Sigmoid colon (tissue), 3 donors: ENCODE measurements around the gene ALDH3B2.

ENCODE experiments used
- CTCF ChIP-seq, 4 experiments: fragments of 450-650 bp in 3 of 4; fragments of 200-600 bp in 1 of 4; IDR thresholded peaks; one replicate each; pipeline ENCODE4 v1.5.1; 2016 to 2019; ENCODE audit warnings: antibody characterized with exemption in 4 of 4, mild to moderate bottlenecking in 3 of 4, moderate library complexity in 2 of 4
- POLR2A ChIP-seq, 2 donors: fragments of 450-650 bp; IDR thresholded peaks; one replicate each; pipeline ENCODE4 v1.6.1; 2016; ENCODE audit warnings: antibody characterized with exemption in 2 of 2, mild to moderate bottlenecking in 2 of 2, moderate library complexity in 2 of 2

- TF ChIP-seq POLR2A (IDR thresholded peaks at IDR 0.05): no peak
- TF ChIP-seq CTCF (IDR thresholded peaks at IDR 0.05): no peak
These were observed 32.0 kb downstream of the ALDH3B2 start for GRCh38 chr11:67642173-67643120.
